ENCODE data around the gene ABCG1.
A peak's percentile ranks its signal among the peaks of the same experiment; 100 is the strongest.
"Not testable (repeated sequence)": the region's sequence is repeated elsewhere in the genome, so short reads cannot be mapped to it uniquely, and the experiment has no call there.

The ABCG1 gene

GRCh38 chr21:42276526-42277154 lies 57.7 kb downstream of the ABCG1 start:
- DNase-seq, result no peak

GRCh38 chr21:42277593-42277992 lies 58.7 kb downstream of the ABCG1 start:
- peak; percentile 12 for DNase-seq

- DNase-seq, result no peak
Measured at GRCh38 chr21:42278451-42279149, 59.7 kb downstream of the ABCG1 start.

- no peak for DNase-seq
Measured at GRCh38 chr21:42279341-42279871, 60.5 kb downstream of the ABCG1 start.

- DNase-seq, result no peak
Measured at GRCh38 chr21:42279888-42280287, 60.9 kb downstream of the ABCG1 start.

- no peak for DNase-seq
Measured at GRCh38 chr21:42280356-42281180, 61.6 kb downstream of the ABCG1 start.

- DNase-seq, result no peak
Measured at GRCh38 chr21:42281181-42281680, 62.3 kb downstream of the ABCG1 start.

GRCh38 chr21:42282021-42282420 lies 63.1 kb downstream of the ABCG1 start:
- DNase-seq, result no peak

- no peak for DNase-seq
Measured at GRCh38 chr21:42282715-42283114, 63.8 kb downstream of the ABCG1 start.

GRCh38 chr21:42285569-42286245 lies 66.8 kb downstream of the ABCG1 start:
- no peak for DNase-seq

- DNase-seq, result no peak
Measured at GRCh38 chr21:42286416-42286815, 67.5 kb downstream of the ABCG1 start.

GRCh38 chr21:42287193-42288083 lies 68.5 kb downstream of the ABCG1 start:
- DNase-seq, result no peak

GRCh38 chr21:42288962-42289361 lies 70.0 kb downstream of the ABCG1 start:
- no peak for DNase-seq

- no peak for DNase-seq
Measured at GRCh38 chr21:42289926-42290325, 71.0 kb downstream of the ABCG1 start.

- DNase-seq, result no peak
Measured at GRCh38 chr21:42290505-42290904, 71.6 kb downstream of the ABCG1 start.

GRCh38 chr21:42291003-42291750 lies 72.2 kb downstream of the ABCG1 start:
- no peak for DNase-seq

- DNase-seq, result no peak
Measured at GRCh38 chr21:42291751-42292562, 73.0 kb downstream of the ABCG1 start.

GRCh38 chr21:42292563-42293142 lies 73.7 kb downstream of the ABCG1 start:
- DNase-seq, result not testable (repeated sequence)

- DNase-seq, result no peak
Measured at GRCh38 chr21:42293649-42294272, 74.8 kb downstream of the ABCG1 start.
